Nephron progenitor cell (in vitro differentiated cells): ENCODE results near the gene RYR3.

Experiments
- DNase-seq: peaks from one replicate; pipeline ENCODE4 v3.0.0; 2021
- H3K27ac Mint-ChIP-seq: 2 replicates; pipeline ENCODE4 v1.8.0; 2021; ENCODE audit warnings: mild to moderate bottlenecking, moderate library complexity, mixed read lengths
- H3K27me3 Mint-ChIP-seq: 2 replicates; pipeline ENCODE4 v1.8.0; 2021; ENCODE audit warnings: mild to moderate bottlenecking, low read depth, mixed read lengths; ENCODE audit not compliant: poor library complexity
- H3K36me3 Mint-ChIP-seq: 2 replicates; pipeline ENCODE4 v1.8.0; 2021; ENCODE audit warnings: low read depth, mixed read lengths
- H3K4me1 Mint-ChIP-seq: 2 replicates; pipeline ENCODE4 v1.8.0; 2021; ENCODE audit warnings: mixed read lengths
- H3K4me3 Mint-ChIP-seq: 2 replicates; pipeline ENCODE4 v1.8.0; 2021; ENCODE audit warnings: mild to moderate bottlenecking, moderate library complexity, mixed read lengths
- H3K9me3 Mint-ChIP-seq: 2 replicates; pipeline ENCODE4 v1.8.0; 2021; ENCODE audit warnings: mild to moderate bottlenecking, moderate library complexity, mixed read lengths
- TF ChIP-seq, protein P1 (sequence below): fragments of 200-600 bp; sonication (generic); IDR thresholded peaks from 2 replicates; pipeline ENCODE4 v1.5.0; 2021; ENCODE audit warnings: antibody characterized with exemption

The RYR3 gene

GRCh38 chr15:33506781-33507296 lies 196.1 kb downstream of the RYR3 start:
- no peak for DNase-seq
- H3K4me3 Mint-ChIP-seq = no peak overlapping the region
- no peak overlapping the region for H3K27ac Mint-ChIP-seq
- H3K27me3 Mint-ChIP-seq = peaks cover 12% of the 10 kb centered on the region
- no peaks in the 10 kb centered on the region for H3K4me1 Mint-ChIP-seq
- H3K36me3 Mint-ChIP-seq = no peaks in the 10 kb centered on the region
- H3K9me3 Mint-ChIP-seq = no peaks in the 10 kb centered on the region
- TF ChIP-seq, protein P1, sequence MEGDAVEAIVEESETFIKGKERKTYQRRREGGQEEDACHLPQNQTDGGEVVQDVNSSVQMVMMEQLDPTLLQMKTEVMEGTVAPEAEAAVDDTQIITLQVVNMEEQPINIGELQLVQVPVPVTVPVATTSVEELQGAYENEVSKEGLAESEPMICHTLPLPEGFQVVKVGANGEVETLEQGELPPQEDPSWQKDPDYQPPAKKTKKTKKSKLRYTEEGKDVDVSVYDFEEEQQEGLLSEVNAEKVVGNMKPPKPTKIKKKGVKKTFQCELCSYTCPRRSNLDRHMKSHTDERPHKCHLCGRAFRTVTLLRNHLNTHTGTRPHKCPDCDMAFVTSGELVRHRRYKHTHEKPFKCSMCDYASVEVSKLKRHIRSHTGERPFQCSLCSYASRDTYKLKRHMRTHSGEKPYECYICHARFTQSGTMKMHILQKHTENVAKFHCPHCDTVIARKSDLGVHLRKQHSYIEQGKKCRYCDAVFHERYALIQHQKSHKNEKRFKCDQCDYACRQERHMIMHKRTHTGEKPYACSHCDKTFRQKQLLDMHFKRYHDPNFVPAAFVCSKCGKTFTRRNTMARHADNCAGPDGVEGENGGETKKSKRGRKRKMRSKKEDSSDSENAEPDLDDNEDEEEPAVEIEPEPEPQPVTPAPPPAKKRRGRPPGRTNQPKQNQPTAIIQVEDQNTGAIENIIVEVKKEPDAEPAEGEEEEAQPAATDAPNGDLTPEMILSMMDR = no peak

- TF ChIP-seq, protein P1 = no peak
- Mint-ChIP-seq H3K4me3 (no peak overlapping the region), H3K4me1 (no peaks in the 10 kb centered on the region), H3K27ac (no peak overlapping the region), H3K9me3 (no peaks in the 10 kb centered on the region), H3K36me3 (no peaks in the 10 kb centered on the region), H3K27me3 (peaks cover 14% of the 10 kb centered on the region)
- no peak for DNase-seq
Observed at GRCh38 chr15:33508703-33509102, 197.9 kb downstream of the RYR3 start.

GRCh38 chr15:33515121-33515520 lies 204.4 kb downstream of the RYR3 start:
- Mint-ChIP-seq H3K4me1 (peaks cover 21% of the 10 kb centered on the region), H3K4me3 (no peak overlapping the region), H3K9me3 (no peaks in the 10 kb centered on the region), H3K27me3 (peaks cover 6% of the 10 kb centered on the region), H3K36me3 (no peaks in the 10 kb centered on the region), H3K27ac (no peak overlapping the region)
- TF ChIP-seq, protein P1 = no peak
- no peak for DNase-seq

DNA sequence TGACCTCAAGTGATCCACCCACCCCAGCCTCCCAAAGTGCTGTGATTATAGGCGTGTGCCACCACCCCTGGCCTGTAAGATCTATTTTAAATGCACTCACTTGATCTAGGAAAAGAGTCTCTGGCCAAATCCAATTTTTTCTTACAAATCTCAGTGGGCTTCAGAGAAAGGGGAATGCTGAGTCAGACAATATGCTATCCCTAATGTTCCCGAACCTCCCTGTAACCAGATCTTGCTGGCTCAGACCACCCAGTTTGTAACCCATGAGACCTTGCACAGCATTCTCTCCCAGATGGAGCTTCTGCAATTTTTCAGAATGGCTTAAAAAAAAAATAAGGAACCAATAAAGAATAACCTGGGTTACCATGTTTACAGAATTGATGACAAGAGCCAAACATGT lies 205.8 kb downstream of the RYR3 start:
- no peaks in the 10 kb centered on the region for H3K36me3 Mint-ChIP-seq
- H3K27ac Mint-ChIP-seq = no peak overlapping the region
- TF ChIP-seq, protein P1 = no peak
- DNase-seq = peak; percentile 7
- H3K9me3 Mint-ChIP-seq = no peaks in the 10 kb centered on the region
- no peak overlapping the region for H3K4me3 Mint-ChIP-seq
- peaks cover 24% of the 10 kb centered on the region for H3K4me1 Mint-ChIP-seq
- H3K27me3 Mint-ChIP-seq = peaks cover 2% of the 10 kb centered on the region

GRCh38 chr15:33517944-33518343 lies 207.2 kb downstream of the RYR3 start:
- Mint-ChIP-seq H3K27me3 (no peaks in the 10 kb centered on the region), H3K4me3 (no peak overlapping the region)
- DNase-seq = no peak

DNA sequence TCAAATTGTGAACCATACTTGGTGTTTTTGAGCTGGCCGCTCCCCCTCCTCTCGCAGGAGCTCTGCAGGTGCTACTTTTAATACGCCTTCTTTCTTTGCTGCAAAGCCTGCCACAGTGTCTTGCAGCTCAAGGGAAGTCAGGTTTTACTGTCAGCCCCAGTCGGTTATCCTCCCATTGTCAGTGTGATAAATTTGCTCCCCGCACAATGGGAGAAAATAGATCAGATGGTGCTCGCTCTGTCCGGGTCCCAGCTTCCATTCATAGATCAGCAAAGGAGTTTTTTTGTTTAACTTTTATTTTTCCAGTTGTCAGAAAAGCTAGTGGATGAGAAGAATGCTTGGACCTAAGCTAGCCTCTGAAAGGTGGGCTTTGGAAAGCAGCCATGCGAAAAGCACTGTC lies 207.7 kb downstream of the RYR3 start:
- TF ChIP-seq, protein P1 = no peak
- Mint-ChIP-seq H3K9me3 (no peaks in the 10 kb centered on the region), H3K27ac (no peak overlapping the region), H3K4me3 (no peak overlapping the region), H3K27me3 (no peaks in the 10 kb centered on the region), H3K36me3 (no peaks in the 10 kb centered on the region), H3K4me1 (peaks cover 24% of the 10 kb centered on the region)
- no peak for DNase-seq

More at GRCh38 chr15:33517944-33518343, 207.2 kb downstream of the RYR3 start:
- Mint-ChIP-seq H3K4me1 (peaks cover 24% of the 10 kb centered on the region), H3K9me3 (no peaks in the 10 kb centered on the region), H3K27ac (no peak overlapping the region), H3K36me3 (no peaks in the 10 kb centered on the region)
- TF ChIP-seq, protein P1 = no peak
